Thyroid gland (tissue), 4 donors: ENCODE results near the gene ASCC3.

Experiments used
- POLR2A ChIP-seq, 2 donors: fragments of 450-650 bp; IDR thresholded peaks; one replicate each; pipeline ENCODE4 v1.6.1; 2017; ENCODE audit warnings: antibody characterized with exemption in 2 of 2, mild to moderate bottlenecking in 2 of 2, moderate library complexity in 1 of 2
- TF ChIP-seq, protein P1 (sequence below), 6 experiments: fragments of 200-600 bp in 3 of 6; fragments of 450-650 bp in 3 of 6; sonication (generic) in 3 of 6; IDR thresholded peaks; one replicate each; pipeline ENCODE4 v1.5.1; 2016 to 2019; ENCODE audit warnings: antibody characterized with exemption in 6 of 6, mild to moderate bottlenecking in 2 of 6, inconsistent platforms in 1 of 6, moderate library complexity in 1 of 6

GRCh38 chr6:100626721-100627120 is 254.4 kb downstream of the ASCC3 start:
- TF ChIP-seq POLR2A (IDR thresholded peaks at IDR 0.05): no peak
- TF ChIP-seq, protein P1, sequence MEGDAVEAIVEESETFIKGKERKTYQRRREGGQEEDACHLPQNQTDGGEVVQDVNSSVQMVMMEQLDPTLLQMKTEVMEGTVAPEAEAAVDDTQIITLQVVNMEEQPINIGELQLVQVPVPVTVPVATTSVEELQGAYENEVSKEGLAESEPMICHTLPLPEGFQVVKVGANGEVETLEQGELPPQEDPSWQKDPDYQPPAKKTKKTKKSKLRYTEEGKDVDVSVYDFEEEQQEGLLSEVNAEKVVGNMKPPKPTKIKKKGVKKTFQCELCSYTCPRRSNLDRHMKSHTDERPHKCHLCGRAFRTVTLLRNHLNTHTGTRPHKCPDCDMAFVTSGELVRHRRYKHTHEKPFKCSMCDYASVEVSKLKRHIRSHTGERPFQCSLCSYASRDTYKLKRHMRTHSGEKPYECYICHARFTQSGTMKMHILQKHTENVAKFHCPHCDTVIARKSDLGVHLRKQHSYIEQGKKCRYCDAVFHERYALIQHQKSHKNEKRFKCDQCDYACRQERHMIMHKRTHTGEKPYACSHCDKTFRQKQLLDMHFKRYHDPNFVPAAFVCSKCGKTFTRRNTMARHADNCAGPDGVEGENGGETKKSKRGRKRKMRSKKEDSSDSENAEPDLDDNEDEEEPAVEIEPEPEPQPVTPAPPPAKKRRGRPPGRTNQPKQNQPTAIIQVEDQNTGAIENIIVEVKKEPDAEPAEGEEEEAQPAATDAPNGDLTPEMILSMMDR (IDR thresholded peaks at IDR 0.05): no peak
